HG02763 (cell line): ENCODE measurements around the gene KIF6.

Source experiments
- ATAC-seq: cut with Tn5 transposase; IDR thresholded peaks from one replicate; pipeline ENCODE4 v1.9.1; 2021; ENCODE audit warnings: mild to moderate bottlenecking, moderate library complexity; ENCODE audit not compliant: unreplicated experiment

Gene KIF6

GRCh38 chr6:39361657-39362486, 363.3 kb downstream of the KIF6 start:
- ATAC-seq: no peak

GRCh38 chr6:39360378-39360777, 364.8 kb downstream of the KIF6 start:
- no peak for ATAC-seq

DNA sequence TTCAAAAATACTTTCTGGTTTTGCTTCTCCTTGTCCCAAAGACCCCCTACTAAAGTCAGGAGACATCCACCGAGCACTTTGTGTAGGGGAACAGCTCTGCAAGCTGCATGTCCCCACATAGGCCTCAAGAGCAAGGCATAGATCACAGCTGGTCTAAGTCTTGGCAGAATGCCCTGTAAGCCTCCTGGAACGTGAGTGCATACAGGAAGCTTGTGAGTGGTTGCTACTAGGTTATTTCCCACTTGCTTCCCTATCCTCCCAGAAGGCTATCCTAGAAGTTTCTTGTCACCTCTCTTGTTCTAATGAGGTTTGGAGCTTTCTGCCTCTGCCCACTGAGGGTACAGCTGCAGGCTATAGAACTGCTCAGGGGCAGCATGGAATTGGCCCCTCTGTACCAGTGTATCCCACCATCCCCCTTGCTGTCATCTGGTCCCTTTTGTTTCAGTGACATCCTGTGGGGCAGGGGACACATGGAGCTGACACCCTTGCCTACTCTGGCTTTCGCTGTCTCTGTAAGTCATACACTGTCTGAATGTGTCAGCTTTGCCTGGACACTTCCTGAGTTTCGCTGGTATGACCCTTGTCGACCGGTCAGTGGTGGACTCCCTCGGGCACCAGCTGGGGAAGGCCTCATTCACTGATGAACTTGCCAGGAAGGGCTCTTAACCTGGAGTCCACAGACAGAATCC, 367.1 kb downstream of the KIF6 start:
- ATAC-seq: no peak

DNA sequence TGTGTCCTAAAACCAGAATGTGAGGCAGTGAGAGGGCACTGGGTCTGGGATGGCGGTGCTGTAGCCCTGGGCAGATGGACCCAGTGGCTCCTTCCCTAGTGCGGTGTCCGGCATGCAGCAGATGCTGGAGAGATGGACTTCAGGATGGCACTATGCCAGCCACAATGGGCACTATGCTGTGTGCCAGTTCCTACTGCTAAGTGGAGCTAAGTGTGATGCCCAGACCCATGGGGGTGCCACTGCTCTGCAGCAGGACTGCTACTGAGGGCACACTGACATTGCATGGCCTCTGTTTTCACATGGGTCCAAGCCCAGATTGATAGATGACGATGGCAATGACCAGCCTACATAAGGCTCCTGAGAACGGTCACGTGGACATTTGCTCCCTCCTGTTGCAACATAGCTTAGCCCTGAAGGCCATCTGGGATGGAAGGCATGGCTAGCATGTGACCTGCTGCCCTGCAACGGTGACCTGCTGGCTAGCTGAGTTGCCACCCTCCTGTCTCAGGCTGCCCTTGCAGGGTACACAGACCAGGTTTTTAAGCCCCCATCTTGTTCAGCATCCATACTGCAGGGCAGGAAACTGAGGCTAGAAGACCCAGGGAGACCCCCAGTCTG, 371.4 kb downstream of the KIF6 start:
- no peak for ATAC-seq

GRCh38 chr6:39350723-39351505, 374.3 kb downstream of the KIF6 start:
- ATAC-seq: no peak

GRCh38 chr6:39348740-39349139, 376.5 kb downstream of the KIF6 start:
- no peak for ATAC-seq

DNA sequence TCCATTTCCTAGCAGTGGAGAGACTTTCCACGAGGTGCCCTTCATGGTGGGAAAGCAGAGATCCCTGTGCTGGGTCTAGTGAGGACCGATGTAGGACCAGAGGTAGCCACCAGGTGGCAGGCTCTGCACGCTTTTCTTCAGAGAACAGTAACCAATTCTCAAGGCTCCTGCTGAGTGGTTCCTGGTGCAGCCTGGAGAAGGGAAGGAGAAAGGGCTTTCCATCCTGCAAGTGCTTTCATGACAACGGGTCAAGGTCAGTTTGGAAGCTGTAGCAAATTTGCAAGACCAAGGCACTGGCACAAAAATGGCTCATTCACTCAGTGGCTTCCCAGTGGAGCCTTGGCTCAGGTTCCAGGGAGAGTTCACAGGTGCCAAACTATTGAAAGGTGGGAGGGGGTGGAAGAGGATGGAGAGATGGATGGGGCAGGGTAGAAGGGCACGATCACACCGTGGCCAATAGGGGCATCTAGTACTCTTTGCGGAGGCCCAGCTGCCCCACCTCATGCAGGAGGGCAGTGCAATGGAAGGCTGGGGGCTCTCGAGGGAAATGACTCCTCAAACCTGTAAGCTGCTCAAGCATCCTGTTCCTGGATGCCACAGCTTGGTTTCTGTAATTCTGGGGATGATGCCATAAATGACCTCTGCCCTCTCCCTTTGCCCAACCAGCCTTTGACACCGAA, 377.2 kb downstream of the KIF6 start:
- ATAC-seq: no peak

GRCh38 chr6:39347206-39347605, 378.0 kb downstream of the KIF6 start:
- no peak for ATAC-seq

- no peak for ATAC-seq
Observed at GRCh38 chr6:39344821-39345280, 380.4 kb downstream of the KIF6 start.

GRCh38 chr6:39343396-39343870, 381.8 kb downstream of the KIF6 start:
- no peak for ATAC-seq

DNA sequence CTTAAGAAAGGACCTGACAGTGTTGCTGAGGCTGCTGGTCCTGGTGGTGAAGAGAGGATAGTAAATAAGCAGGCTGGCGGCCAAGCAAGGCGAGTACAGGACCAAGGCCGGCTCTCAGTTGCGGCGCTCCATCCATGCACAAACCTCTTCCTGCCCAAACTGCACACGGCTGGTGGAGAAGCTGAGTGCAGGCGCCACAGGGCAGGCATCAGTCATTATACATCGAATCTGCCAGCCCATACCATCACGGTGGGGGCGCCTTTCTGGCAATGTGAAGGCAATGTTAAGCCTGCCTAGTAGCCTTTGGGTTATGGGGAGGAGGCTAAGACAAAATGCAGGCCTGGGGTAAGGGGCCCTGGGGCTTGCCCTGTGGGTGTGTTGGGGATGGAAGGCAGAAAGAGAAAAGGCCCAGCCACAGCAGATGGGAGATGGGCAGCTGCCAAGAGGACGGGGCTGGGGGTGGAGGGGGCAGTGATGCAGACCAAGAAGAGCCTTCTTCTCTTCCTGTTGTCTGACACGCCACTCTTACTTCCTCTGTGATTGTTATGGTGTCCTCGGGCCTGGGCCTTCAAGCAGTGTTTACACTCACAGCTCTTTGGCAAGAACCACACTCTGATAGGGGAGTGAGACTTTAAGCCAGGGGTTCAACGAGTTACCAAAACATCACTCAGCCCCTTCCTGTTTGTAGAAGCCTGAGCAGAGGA, 382.4 kb downstream of the KIF6 start:
- ATAC-seq: no peak

- no peak for ATAC-seq
Observed at GRCh38 chr6:39341937-39342336, 383.3 kb downstream of the KIF6 start.

- no peak for ATAC-seq
Observed at GRCh38 chr6:39341352-39341751, 383.9 kb downstream of the KIF6 start.

DNA sequence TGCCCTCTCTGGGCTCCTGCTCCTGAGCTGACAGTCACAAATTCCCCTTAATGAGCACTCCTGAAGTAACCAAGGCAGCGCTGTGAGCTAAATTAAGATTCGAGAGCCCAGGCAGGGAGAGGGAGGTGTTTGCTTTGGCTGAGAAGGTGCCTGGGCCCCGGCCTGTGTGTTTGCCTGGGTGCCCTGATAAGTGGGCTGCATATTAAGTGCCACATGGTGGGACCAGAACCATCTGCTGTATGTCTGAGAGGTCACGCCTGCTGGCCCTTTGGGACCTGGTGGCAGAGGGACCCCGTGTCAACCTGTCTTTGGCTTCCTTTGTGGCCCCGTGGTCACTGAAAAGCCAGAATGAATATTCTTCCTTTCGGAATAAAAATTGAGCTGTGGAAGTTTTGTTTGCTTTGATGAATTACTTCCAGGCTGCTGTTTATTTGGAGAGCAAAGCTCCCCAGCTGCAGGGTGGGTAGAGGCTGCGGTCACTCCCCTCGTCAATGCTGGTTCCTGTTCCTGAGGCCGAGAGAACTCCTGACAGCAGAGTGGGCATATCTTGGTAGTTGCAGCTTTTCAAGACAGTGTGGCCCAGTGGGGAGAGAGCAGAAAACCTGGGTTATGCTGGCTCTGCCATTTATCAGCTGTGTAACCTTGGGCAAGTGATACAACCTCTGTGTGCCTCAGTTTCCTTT, 385.2 kb downstream of the KIF6 start:
- no peak for ATAC-seq

DNA sequence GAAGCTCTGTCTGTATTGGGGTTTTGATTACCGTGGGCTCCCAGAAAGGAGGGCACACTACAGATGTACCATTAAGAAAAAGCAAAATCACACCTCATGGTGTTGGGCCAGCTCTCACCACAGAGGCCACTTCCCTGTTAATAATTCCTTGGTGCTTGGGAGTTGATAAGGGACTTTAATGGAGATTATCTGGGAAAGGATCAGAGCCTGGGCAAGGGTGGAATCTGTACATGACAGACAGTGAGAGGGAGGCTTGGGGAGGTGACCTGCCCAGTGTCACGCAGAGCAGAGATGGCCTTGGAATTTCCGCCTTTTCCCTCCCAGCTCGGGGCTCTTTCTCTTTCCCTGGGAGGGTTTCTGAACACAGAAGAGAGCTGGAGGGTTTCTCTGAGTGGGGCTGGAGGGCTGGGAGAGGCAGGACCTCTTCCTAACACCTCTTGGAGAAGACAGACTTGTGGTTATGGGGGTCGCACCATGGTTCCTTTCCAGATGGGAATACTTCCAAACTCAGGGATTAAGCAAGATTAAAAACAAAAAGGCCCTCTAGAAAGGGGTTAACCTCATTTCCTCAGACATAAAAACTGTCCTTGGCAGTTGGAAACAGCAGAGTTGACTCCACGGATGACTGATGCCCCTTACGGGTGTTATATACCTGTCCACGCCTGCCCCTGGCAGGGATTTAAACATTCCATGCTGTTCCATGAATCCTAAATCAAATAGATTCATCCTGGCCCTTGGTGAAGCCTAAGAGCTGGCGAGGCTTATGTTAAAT, 385.9 kb downstream of the KIF6 start:
- no peak for ATAC-seq

- no peak for ATAC-seq
Observed at GRCh38 chr6:39338397-39338796, 386.8 kb downstream of the KIF6 start.

GRCh38 chr6:39335780-39336545, 389.2 kb downstream of the KIF6 start:
- ATAC-seq: peak; percentile 64
